Gastrocnemius medialis (tissue), 4 donors: Measurements from ENCODE around the gene EXOG. TPM values are rescaled to one million over a fixed set of nuclear protein-coding genes. Genes with fewer than 3 reads are reported as not detected.

ENCODE experiments used
- ATAC-seq, 2 donors: fragments of 150-250 bp; one replicate each; pipeline ENCODE4 v1.9.1; 2016
- DNase-seq, 2 donors: peaks; one replicate each; pipeline ENCODE4 v3.0.0-alpha.2; 2019
- H3K27ac ChIP-seq, 4 donors: fragments of 200-600 bp; sonication (generic); 1 replicate in 1 of 4; 2 replicates in 3 of 4; pipeline ENCODE4 v1.5.1; 2016 to 2018; ENCODE audit warnings: mild to moderate bottlenecking in 2 of 4, moderate library complexity in 1 of 4
- H3K27me3 ChIP-seq, 3 donors: fragments of 200-600 bp; sonication (generic) in 2 of 3; 1 replicate in 1 of 3; 2 replicates in 2 of 3; pipeline versions ENCODE4 v1.5.1 to v1.6.0; 2016 to 2019; ENCODE audit warnings: mild to moderate bottlenecking in 1 of 3, moderate library complexity in 1 of 3
- H3K36me3 ChIP-seq, 2 donors: fragments of 200-600 bp; sonication (generic) in 1 of 2; one replicate each; pipeline ENCODE4 v1.5.1; 2017 to 2018
- H3K4me1 ChIP-seq, 2 donors: fragments of 200-600 bp; sonication (generic) in 1 of 2; one replicate each; pipeline ENCODE4 v1.5.1; 2016 to 2017; ENCODE audit warnings: mild to moderate bottlenecking in 2 of 2
- H3K4me3 ChIP-seq, 4 donors: fragments of 200-600 bp; sonication (generic) in 3 of 4; 1 replicate in 1 of 4; 2 replicates in 3 of 4; pipeline ENCODE4 v1.5.1; 2016 to 2019; ENCODE audit warnings: mild to moderate bottlenecking in 2 of 4
- H3K9me3 ChIP-seq, 3 donors: fragments of 200-600 bp; sonication (generic) in 2 of 3; 1 replicate in 1 of 3; 2 replicates in 2 of 3; pipeline ENCODE4 v1.5.1; 2016 to 2019
- CTCF ChIP-seq, 5 experiments: fragments of 450-650 bp in 3 of 5; fragments of 200-600 bp in 2 of 5; sonication (generic) in 2 of 5; IDR thresholded peaks in 4 of 5; conservative IDR thresholded peaks in 1 of 5; 1 replicate in 4 of 5; 2 replicates in 1 of 5; pipeline ENCODE4 v1.5.1; 2016 to 2019; ENCODE audit warnings: antibody characterized with exemption in 5 of 5, mild to moderate bottlenecking in 3 of 5, moderate library complexity in 3 of 5
- POLR2A ChIP-seq, 2 donors: fragments of 450-650 bp; IDR thresholded peaks; one replicate each; pipeline ENCODE4 v1.6.1; 2017; ENCODE audit warnings: antibody characterized with exemption in 2 of 2, mild to moderate bottlenecking in 2 of 2, moderate library complexity in 2 of 2
- in situ Hi-C, 4 donors: fragments of 200-750 bp; cut with MboI; loops; one replicate each; pipeline versions ENCODE4 v1.15.0 to v1.8.0; 2017; ENCODE audit warnings: low sequenced_read_pairs in 4 of 4
- intact Hi-C: fragments of 100-400 bp; cut with DNase I; formaldehyde crosslinking; loops from one replicate; pipeline ENCODE4 v1.15.1; 2023; ENCODE audit warnings: low total_unique reads
- total RNA-seq, 4 donors: library from RNA; depleted of rRNA; stranded (reverse); fragments of >200 nt; gene quantifications; one replicate each; pipeline versions ENCODE4 v1.1.0 to v1.2.3, GENCODE V29; 2016

EXOG gene
- total RNA-seq, 4 donors from 2014 or later, result 1.6 to 6.5 (median 2.2) TPM

GRCh38 chr3:38479431-38480092, 16.6 kb upstream of the EXOG start:
- Histone ChIP-seq H3K9me3 (no peaks in the 10 kb centered on the region), H3K27ac (peak overlapping the region in 2 of 4 donors; percentile 9 to 14), H3K4me1 (peaks cover 0 to 12% of the 10 kb centered on the region in 2 donors), H3K36me3 (peaks cover 0 to 43% of the 10 kb centered on the region in 2 donors), H3K27me3 (no peaks in the 10 kb centered on the region), H3K4me3 (no peak overlapping the region)
- TF ChIP-seq POLR2A (IDR thresholded peaks at IDR 0.05) (no peak), CTCF (IDR thresholded peaks at IDR 0.05 in 4 of 5, conservative IDR thresholded peaks at IDR 0.05 in 1 of 5) (peak; percentile 70 to 94 (median 82))
- peak; percentile 82 to 94 for ATAC-seq
- in situ Hi-C loops, result loop anchor here (5.0 to 25.0 kb wide), 2 partner anchors 132 to 342 kb away; partner anchors contain the start of genes XYLB (in 4 of the 4), ACAA1 (in 3 of the 4) and MYD88 (in 3 of the 4)
- intact Hi-C loops, result loop anchor here (2.0 to 10.0 kb wide), 4 partner anchors 27 to 345 kb away; partner anchors contain the start of genes ACAA1, ACVR2B, MYD88 and XYLB
- peak; percentile 56 to 70 for DNase-seq

- intact Hi-C loops (loop anchor here (10.0 kb wide), 1 partner anchor 345 kb away; the partner anchor contains the start of genes ACAA1 and MYD88), in situ Hi-C loops (loop anchor here (5.0 to 25.0 kb wide), 2 partner anchors 133 to 343 kb away; partner anchors contain the start of genes XYLB (in 4 of the 4), ACAA1 (in 3 of the 4) and MYD88 (in 3 of the 4))
- Histone ChIP-seq H3K36me3 (peaks cover 0 to 43% of the 10 kb centered on the region in 2 donors), H3K4me1 (peaks cover 0 to 7% of the 10 kb centered on the region in 2 donors), H3K27ac (no peak overlapping the region), H3K4me3 (no peak overlapping the region), H3K27me3 (no peaks in the 10 kb centered on the region), H3K9me3 (no peaks in the 10 kb centered on the region)
- ATAC-seq (no peak), DNase-seq (no peak)
- TF ChIP-seq POLR2A (IDR thresholded peaks at IDR 0.05) (no peak), CTCF (IDR thresholded peaks at IDR 0.05 in 4 of 5, conservative IDR thresholded peaks at IDR 0.05 in 1 of 5) (peak in 1 of 5 experiments; percentile 3)
Observed at GRCh38 chr3:38480093-38480445, 16.1 kb upstream of the EXOG start.

- intact Hi-C loops (loop anchor here (10.0 kb wide), 1 partner anchor 346 kb away; the partner anchor contains the start of genes ACAA1 and MYD88), in situ Hi-C loops (loop anchor here (5.0 to 25.0 kb wide), 2 partner anchors 134 to 344 kb away; partner anchors contain the start of genes XYLB (in 4 of the 4), ACAA1 (in 3 of the 4) and MYD88 (in 3 of the 4))
- TF ChIP-seq POLR2A (IDR thresholded peaks at IDR 0.05) (no peak), CTCF (IDR thresholded peaks at IDR 0.05 in 4 of 5, conservative IDR thresholded peaks at IDR 0.05 in 1 of 5) (no peak)
- H3K4me1 ChIP-seq, result no peaks in the 10 kb centered on the region
- ATAC-seq (no peak), DNase-seq (no peak)
- H3K27me3 ChIP-seq, result no peaks in the 10 kb centered on the region
- H3K27ac ChIP-seq, result no peak overlapping the region
- H3K9me3 ChIP-seq, result no peaks in the 10 kb centered on the region
- peaks cover 0 to 43% of the 10 kb centered on the region in 2 donors for H3K36me3 ChIP-seq
- H3K4me3 ChIP-seq, result no peak overlapping the region
Observed at GRCh38 chr3:38480930-38481329, 15.2 kb upstream of the EXOG start.

- TF ChIP-seq CTCF (IDR thresholded peaks at IDR 0.05 in 4 of 5, conservative IDR thresholded peaks at IDR 0.05 in 1 of 5) (no peak), POLR2A (IDR thresholded peaks at IDR 0.05) (no peak)
- ATAC-seq (no peak), DNase-seq (no peak)
- Histone ChIP-seq H3K36me3 (peaks cover 0 to 43% of the 10 kb centered on the region in 2 donors), H3K9me3 (no peaks in the 10 kb centered on the region), H3K4me3 (no peak overlapping the region), H3K4me1 (peaks cover 11 to 15% of the 10 kb centered on the region in 2 donors), H3K27ac (no peak overlapping the region), H3K27me3 (no peaks in the 10 kb centered on the region)
- in situ Hi-C loops, result loop anchor here (5.0 to 25.0 kb wide), 2 partner anchors 136 to 346 kb away; partner anchors contain the start of genes XYLB (in 4 of the 4), ACAA1 (in 3 of the 4) and MYD88 (in 3 of the 4)
- intact Hi-C loops, result loop anchor here (10.0 kb wide), 1 partner anchor 348 kb away; the partner anchor contains the start of genes ACAA1 and MYD88
Observed at GRCh38 chr3:38482951-38483350, 13.2 kb upstream of the EXOG start.
